HFF-Myc (cell line): Measurements from ENCODE around the gene GNG13.

Experiments used
- DNase-seq: peaks from one replicate; pipeline ENCODE4 v3.0.0-alpha.2; 2011; ENCODE audit warnings: low read depth; ENCODE audit errors: extremely low read depth
- H3K4me3 ChIP-seq: replicated peaks from 2 replicates; pipeline ENCODE4 v1.5.1; 2011; ENCODE audit warnings: low read depth, mild to moderate bottlenecking, control low read depth, low read length
- TF ChIP-seq, protein P1 (sequence below): IDR thresholded peaks from 2 replicates; pipeline ENCODE4 v1.5.1; 2012; ENCODE audit warnings: mild to moderate bottlenecking, low read depth, low read length, control low read depth; ENCODE audit errors: missing control alignments

The GNG13 gene

DNA sequence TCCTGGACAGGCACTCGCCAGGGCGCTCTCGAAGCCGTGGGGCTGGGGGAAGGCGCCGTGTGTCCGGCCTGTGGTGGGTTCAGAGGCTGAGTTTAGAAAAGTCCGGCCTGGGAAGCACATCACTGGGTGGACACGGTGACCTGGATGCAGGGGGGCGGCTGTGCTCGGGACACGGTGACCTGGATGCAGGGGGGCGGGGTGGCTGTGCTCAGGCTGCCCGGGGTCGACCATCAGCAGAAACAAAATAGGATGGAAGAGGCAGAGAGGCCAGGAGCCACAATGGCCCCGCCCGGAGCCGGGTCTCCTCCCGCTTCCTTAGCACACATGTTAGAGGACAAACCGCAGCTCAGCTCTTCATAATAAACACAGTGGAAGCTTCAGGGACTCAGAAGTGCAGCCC is 43.2 kb upstream of the GNG13 start:
- no peak overlapping the region for H3K4me3 ChIP-seq
- TF ChIP-seq, protein P1, sequence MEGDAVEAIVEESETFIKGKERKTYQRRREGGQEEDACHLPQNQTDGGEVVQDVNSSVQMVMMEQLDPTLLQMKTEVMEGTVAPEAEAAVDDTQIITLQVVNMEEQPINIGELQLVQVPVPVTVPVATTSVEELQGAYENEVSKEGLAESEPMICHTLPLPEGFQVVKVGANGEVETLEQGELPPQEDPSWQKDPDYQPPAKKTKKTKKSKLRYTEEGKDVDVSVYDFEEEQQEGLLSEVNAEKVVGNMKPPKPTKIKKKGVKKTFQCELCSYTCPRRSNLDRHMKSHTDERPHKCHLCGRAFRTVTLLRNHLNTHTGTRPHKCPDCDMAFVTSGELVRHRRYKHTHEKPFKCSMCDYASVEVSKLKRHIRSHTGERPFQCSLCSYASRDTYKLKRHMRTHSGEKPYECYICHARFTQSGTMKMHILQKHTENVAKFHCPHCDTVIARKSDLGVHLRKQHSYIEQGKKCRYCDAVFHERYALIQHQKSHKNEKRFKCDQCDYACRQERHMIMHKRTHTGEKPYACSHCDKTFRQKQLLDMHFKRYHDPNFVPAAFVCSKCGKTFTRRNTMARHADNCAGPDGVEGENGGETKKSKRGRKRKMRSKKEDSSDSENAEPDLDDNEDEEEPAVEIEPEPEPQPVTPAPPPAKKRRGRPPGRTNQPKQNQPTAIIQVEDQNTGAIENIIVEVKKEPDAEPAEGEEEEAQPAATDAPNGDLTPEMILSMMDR: no peak
- no peak for DNase-seq

DNA sequence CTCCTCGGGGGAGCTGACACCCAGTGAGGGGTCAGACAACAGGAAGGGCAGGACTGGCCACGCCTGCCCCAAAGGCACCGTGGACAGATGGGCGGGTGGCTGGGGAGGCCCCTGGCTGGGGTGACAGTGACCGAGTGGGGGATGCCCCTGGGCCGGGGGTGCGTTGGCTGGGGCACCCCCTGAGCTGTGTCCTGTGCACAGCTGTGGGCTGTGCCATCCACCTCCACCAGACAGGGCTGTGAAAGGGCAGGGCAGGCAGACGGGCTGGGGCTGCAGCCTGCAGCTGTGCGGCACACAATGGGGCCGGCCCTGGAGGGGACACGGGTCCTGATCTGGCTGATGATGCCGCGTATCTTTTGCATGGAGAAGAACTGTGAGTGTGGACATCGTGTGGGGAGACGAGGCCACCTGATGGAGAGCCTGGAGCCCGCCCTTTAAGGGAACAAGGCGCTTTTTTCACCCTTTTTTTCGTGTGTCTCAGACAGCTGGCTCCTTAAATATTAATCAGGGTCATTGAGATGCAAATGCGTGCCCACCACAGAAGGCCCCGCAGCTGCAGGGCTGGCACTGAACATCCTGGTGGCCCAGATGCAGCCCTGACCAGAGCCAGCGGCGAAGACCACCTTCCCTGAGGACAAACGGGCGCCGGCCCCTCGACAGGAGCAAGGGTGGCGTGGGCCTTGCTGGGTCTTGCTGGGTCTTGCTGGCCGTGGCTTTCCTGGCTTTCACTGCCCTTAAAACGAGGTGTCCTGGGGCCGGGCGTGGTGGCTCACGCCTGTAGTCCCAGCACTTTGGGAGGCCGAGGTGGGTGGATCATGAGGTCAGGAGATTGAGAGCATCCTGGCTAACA is 42.4 kb upstream of the GNG13 start:
- H3K4me3 ChIP-seq: no peak overlapping the region
- TF ChIP-seq, protein P1: no peak
- no peak for DNase-seq

DNA sequence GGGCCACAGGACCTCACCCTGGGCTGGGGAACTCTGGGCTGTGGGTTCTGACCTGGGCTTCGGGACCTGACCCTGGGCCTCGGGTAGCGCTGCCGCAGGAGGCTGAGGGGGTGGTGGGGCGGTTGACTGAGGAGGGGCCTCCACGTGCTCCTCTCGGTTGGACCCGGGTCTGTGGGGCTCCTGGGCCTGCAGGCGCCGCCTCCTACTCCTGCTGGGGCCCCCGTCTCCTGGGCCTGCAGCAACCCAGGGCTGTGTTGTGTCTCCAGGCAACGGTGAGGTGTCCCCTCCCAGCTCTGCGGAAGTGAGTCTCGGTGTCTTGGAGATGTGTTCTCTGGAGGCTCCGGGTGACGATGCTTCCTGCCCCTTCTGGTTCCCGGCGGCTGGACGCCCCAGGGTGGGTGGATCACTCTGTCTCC is 41.5 kb upstream of the GNG13 start:
- TF ChIP-seq, protein P1: no peak
- DNase-seq: no peak
- H3K4me3 ChIP-seq: no peak overlapping the region

DNA sequence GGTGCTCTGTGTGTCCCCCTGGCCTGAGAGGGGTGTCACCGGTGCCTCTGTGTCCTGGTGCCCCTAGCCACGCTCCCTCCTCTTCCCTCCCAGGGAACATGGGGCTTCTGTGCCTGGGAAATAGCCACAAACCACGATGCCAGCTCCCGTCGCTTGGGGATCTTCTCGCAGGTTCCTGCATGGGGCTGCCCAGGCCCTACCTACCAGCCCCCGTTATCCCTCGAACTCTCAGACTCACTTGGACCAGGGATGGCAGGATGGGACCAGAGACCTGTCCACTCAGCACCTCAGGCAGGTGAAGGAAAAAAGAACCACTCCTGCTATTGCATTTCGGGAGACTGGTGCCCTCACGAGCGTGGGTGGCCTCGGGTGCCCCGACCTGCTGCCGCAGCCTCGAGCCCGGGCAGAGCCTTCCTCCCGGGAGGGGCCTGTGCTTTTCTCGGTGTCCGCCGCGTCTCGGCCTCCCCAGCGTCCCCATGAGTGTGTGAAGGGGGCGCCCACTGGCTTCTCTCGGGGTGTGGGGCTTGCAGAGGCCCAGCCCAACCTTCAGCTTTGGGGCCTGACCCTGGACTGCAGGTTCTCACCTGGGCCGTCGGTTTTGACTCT is 41.0 kb upstream of the GNG13 start:
- TF ChIP-seq, protein P1: no peak
- DNase-seq: no peak
- no peak overlapping the region for H3K4me3 ChIP-seq

DNA sequence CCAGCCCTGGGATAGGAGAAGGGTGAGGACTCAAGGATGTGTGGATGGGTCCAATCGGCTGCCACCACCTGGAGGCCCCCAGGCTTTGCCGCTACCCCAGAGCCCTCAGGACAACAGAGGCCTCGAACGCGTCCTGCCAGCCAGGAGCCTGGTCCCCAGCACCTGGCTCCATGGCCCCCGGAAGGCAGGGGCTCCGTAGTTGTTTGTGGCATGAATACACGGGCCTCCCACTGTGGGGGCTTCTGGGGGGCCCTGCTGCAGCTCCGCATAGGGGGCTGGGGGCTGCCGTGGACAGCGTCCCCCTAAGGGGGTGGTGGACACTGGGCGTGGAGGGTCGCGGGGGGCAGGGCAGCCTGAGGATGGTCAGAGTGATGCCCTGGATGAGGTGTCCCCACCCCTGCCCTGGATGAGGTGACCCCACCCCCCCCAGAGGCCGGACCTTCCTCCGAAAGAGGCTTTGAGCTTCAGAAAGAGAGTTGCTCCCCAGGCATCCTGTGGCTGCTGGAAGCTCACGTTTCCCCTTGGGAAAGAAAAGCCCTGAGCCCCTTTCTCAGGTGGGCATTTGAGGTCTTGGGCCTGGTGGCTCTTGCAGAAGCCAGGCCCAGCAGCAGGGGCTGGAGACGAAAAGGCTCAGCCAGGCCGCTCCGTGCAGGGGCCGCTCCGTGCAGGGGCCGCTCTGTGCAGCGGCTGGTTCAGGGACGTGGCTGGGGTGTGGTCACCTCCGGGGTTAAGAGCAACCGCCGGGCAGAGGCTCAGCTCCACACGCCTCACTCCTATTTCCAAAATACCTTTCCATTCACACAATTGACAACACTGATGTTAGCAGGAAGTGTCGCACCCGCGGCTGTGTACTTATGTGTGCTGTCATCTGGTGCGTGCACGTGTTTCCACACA is 40.3 kb upstream of the GNG13 start:
- DNase-seq: no peak
- no peak overlapping the region for H3K4me3 ChIP-seq
- TF ChIP-seq, protein P1: no peak

DNA sequence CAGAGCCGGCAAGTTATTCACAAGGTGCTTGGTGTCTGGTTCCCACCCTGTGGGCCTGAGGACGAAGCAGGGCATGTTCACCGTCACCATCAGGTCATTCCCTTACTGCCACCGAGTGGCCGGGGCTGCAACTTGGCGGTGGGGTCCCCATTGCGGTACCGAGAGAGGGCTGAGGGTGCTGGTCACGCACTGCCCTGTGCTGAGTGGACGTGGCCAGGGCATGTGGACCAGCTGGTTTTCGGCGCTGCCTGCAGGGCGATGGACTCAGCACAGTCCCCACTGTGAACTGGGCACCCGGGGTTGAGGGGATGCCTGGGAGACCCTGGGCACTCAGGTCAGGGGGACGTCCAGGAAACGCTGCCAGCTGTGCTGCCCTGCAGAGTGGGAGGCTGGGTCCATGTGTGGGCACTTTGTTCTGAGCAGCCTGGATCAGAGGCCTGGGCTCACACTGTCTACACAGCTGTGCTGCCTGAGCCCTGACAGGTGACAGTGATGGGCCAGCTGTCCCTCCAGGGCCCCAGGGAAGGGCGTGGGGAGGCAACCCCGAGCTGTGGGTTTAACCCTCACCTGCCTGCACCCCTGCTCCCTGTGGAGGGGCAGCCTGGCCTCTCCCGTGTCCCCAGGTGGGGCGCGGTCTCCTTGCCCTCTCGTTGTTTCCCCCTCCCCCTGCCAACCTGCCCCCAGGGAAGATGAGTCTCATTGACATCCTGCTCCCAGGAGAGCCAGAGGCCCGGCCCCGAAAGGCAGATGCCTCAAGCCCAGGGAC is 39.3 kb upstream of the GNG13 start:
- DNase-seq: no peak
- TF ChIP-seq, protein P1: no peak
- H3K4me3 ChIP-seq: no peak overlapping the region
